ENCODE data around the gene ZBTB32.

DNA sequence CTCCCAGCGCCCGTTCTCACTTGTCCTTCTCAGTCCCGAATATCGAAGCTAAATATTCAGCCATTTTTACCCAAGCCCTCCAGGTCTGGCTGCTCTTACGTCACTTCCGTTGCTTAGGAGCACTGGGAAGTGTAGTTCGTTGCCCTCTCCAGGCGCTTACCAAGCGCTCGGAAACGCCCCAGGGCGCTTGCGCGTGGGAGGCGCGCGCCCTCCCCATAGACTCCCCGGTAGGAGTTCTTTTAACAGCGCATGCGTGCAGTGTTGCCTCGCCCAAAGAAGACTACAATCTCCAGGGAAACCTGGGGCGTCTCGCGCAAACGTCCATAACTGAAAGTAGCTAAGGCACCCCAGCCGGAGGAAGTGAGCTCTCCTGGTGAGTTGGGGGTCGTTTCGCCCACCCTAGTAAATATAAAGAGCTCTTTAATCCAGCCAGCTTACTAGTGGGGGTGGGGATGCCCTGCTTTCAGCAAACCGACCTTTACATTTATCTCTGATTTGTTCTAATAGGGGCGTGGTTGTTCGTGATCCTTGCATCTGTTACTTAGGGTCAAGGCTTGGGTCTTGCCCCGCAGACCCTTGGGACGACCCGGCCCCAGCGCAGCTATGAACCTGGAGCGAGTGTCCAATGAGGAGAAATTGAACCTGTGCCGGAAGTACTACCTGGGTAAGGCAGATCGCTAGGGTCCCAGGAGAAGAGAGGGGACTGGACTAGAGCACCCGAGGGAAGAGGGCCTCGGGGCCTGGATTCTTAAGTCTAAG, 41.1 kb downstream of the ZBTB32 start, which contains the start of the genes PSENEN and U2AF1L4:
- TF ChIP-seq, protein P1, sequence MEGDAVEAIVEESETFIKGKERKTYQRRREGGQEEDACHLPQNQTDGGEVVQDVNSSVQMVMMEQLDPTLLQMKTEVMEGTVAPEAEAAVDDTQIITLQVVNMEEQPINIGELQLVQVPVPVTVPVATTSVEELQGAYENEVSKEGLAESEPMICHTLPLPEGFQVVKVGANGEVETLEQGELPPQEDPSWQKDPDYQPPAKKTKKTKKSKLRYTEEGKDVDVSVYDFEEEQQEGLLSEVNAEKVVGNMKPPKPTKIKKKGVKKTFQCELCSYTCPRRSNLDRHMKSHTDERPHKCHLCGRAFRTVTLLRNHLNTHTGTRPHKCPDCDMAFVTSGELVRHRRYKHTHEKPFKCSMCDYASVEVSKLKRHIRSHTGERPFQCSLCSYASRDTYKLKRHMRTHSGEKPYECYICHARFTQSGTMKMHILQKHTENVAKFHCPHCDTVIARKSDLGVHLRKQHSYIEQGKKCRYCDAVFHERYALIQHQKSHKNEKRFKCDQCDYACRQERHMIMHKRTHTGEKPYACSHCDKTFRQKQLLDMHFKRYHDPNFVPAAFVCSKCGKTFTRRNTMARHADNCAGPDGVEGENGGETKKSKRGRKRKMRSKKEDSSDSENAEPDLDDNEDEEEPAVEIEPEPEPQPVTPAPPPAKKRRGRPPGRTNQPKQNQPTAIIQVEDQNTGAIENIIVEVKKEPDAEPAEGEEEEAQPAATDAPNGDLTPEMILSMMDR (IDR thresholded peaks at IDR 0.05) = peak in 2 of 6 experiments; percentile 3 to 28
- TF ChIP-seq POLR2A (IDR thresholded peaks at IDR 0.05) = peak in 1 of 4 donors; percentile 48

All from upper lobe of left lung (tissue), 4 donors.